Endothelial cell of umbilical vein (primary cell): Measurements from ENCODE around the gene ERBB4. TPM values are rescaled to one million over a fixed set of nuclear protein-coding genes. Genes with fewer than 3 reads are reported as not detected.
A peak's percentile ranks its signal among the peaks of the same experiment; 100 is the strongest.

Experiments
- BruUV-seq: library from RNA; stranded (reverse); fragments of 400-500 nt; replicated peaks from 2 replicates; lab custom pipeline; 2021; lab: Mats Ljungman, UMichigan
- CTCF ChIA-PET: fragments of 300-600, 350-600 bp; sonication (Branson Sonifier 250); formaldehyde crosslinking; loops from one replicate; lab custom pipeline; 2021; ENCODE audit warnings: antibody characterized with exemption, inconsistent platforms; lab: Charles Lee
- POLR2A ChIA-PET: fragments of 300-600, 350-600 bp; sonication (Branson Sonifier 250); formaldehyde crosslinking; loops from one replicate; lab custom pipeline; 2021; ENCODE audit warnings: antibody characterized with exemption, inconsistent platforms; lab: Charles Lee
- DNase-seq: peaks from one replicate; pipeline ENCODE4 v3.0.0-alpha.2; 2011; ENCODE audit warnings: low read depth, low spot score
- FAIRE-seq: peaks from 2 replicates; lab custom pipeline; 2011; peaks lifted over from hg19 to GRCh38; lab: Jason Lieb, UNC
- H2AFZ ChIP-seq: 2 replicates; pipeline ENCODE4 v1.6.0; 2012; ENCODE audit warnings: low read depth, low read length, control low read depth, inconsistent platforms
- H3K27ac ChIP-seq: 2 replicates; pipeline ENCODE4 v1.5.1; 2011; ENCODE audit warnings: low read depth, mild to moderate bottlenecking, control low read depth, low read length, moderate library complexity; ENCODE audit not compliant: insufficient read depth
- H3K27me3 ChIP-seq, 2 experiments: 2 replicates each; pipeline versions ENCODE4 v1.6.0 to v1.6.1; 2011; ENCODE audit warnings: low read length in 2 of 2, mixed read lengths in 1 of 2; ENCODE audit not compliant: control insufficient read depth in 2 of 2, insufficient read depth in 2 of 2
- H3K36me3 ChIP-seq, 2 experiments: 2 replicates in 1 of 2; 3 replicates in 1 of 2; pipeline ENCODE4 v1.5.1; 2011; ENCODE audit warnings: low read length in 2 of 2, mild to moderate bottlenecking in 1 of 2, moderate library complexity in 1 of 2; ENCODE audit not compliant: control insufficient read depth in 2 of 2, insufficient read depth in 2 of 2; ENCODE audit errors: extremely low read depth in 1 of 2
- H3K4me1 ChIP-seq: 3 replicates; pipeline ENCODE4 v1.5.1; 2011; ENCODE audit warnings: mild to moderate bottlenecking, low read length; ENCODE audit not compliant: control insufficient read depth, insufficient read depth; ENCODE audit errors: extremely low read depth
- H3K4me2 ChIP-seq: 2 replicates; pipeline ENCODE4 v1.6.1; 2011; ENCODE audit warnings: low read length, control low read depth, mixed read lengths; ENCODE audit not compliant: insufficient read depth
- H3K4me3 ChIP-seq, 3 experiments: fragments of 200-600 bp in 1 of 3; sonication (generic), shearing (Covaris generic) in 1 of 3; replicated peaks in 1 of 3; 2 replicates each; pipeline ENCODE4 v1.5.1; 2011 to 2016; ENCODE audit warnings: control low read depth in 3 of 3, low read length in 3 of 3, mild to moderate bottlenecking in 2 of 3, inconsistent platforms in 1 of 3, low read depth in 1 of 3, moderate library complexity in 1 of 3; ENCODE audit not compliant: insufficient read depth in 1 of 3
- H3K79me2 ChIP-seq: 2 replicates; pipeline ENCODE4 v1.6.0; 2012; ENCODE audit warnings: low read length, inconsistent platforms; ENCODE audit not compliant: control insufficient read depth, insufficient read depth
- H3K9ac ChIP-seq: replicated peaks from 2 replicates; pipeline ENCODE3; 2011; ENCODE audit warnings: low read length, control low read depth; ENCODE audit not compliant: insufficient read depth; ENCODE audit errors: extremely low read depth
- H3K9me1 ChIP-seq: replicated peaks from 3 replicates; pipeline ENCODE4 v1.6.0; 2011; ENCODE audit warnings: mild to moderate bottlenecking, low read length; ENCODE audit not compliant: control insufficient read depth, insufficient read depth; ENCODE audit errors: extremely low read depth
- H3K9me3 ChIP-seq: replicated peaks from 2 replicates; pipeline ENCODE4 v1.5.1; 2012; ENCODE audit warnings: low read length, inconsistent platforms; ENCODE audit not compliant: control insufficient read depth, insufficient read depth
- H4K20me1 ChIP-seq: replicated peaks from 2 replicates; pipeline ENCODE3; 2011; ENCODE audit warnings: mild to moderate bottlenecking, low read length; ENCODE audit not compliant: control insufficient read depth, insufficient read depth; ENCODE audit errors: extremely low read depth
- CTCF ChIP-seq, 2 donors: IDR thresholded peaks; 1 replicate in 1 of 2; 2 replicates in 1 of 2; pipeline ENCODE4 v1.5.1; 2011; ENCODE audit warnings: low read length in 2 of 2, mild to moderate bottlenecking in 2 of 2, moderate library complexity in 2 of 2, control low read depth in 1 of 2, inconsistent platforms in 1 of 2, low read depth in 1 of 2; ENCODE audit not compliant: insufficient read depth in 1 of 2; ENCODE audit errors: extremely low read depth in 1 of 2
- EZH2 ChIP-seq: IDR thresholded peaks from 2 replicates; pipeline ENCODE4 v1.6.1; 2012; ENCODE audit warnings: borderline replicate concordance, low read depth, mild to moderate bottlenecking, moderate library complexity, low read length, inconsistent platforms; ENCODE audit not compliant: severe bottlenecking
- FOS ChIP-seq: IDR thresholded peaks from 2 replicates; pipeline ENCODE4 v1.6.1; 2011; ENCODE audit warnings: mild to moderate bottlenecking, low read length, moderate library complexity, borderline replicate concordance; ENCODE audit not compliant: insufficient read depth
- GATA2 ChIP-seq: IDR thresholded peaks from 2 replicates; pipeline ENCODE4 v1.7.0; 2011; ENCODE audit warnings: low read depth, mild to moderate bottlenecking, moderate library complexity, mixed read lengths, low read length; ENCODE audit not compliant: insufficient read length, insufficient read depth
- JUN ChIP-seq: IDR thresholded peaks from 2 replicates; pipeline ENCODE4 v1.6.1; 2011; ENCODE audit warnings: borderline replicate concordance, low read depth; ENCODE audit not compliant: insufficient read length, insufficient read depth
- MYC ChIP-seq: IDR thresholded peaks from one replicate; pipeline ENCODE4 v1.6.1; 2011; ENCODE audit warnings: mild to moderate bottlenecking, low read depth, low read length
- POLR2A ChIP-seq: IDR thresholded peaks from 2 replicates; pipeline ENCODE4 v1.6.1; 2012; ENCODE audit warnings: low read depth, mild to moderate bottlenecking, control low read depth, low read length
- POLR2AphosphoS5 ChIP-seq: IDR thresholded peaks from 2 replicates; pipeline ENCODE4 v1.6.1; 2012; ENCODE audit warnings: low read depth, mild to moderate bottlenecking, control low read depth, low read length, moderate library complexity; ENCODE audit not compliant: insufficient read depth
- dilution Hi-C: fragments of 300-500 bp; cut with MboI; formaldehyde crosslinking; loops from one replicate; pipeline ENCODE4 v1.15.0; 2019; ENCODE audit warnings: low sequenced_read_pairs; ENCODE audit not compliant: extremely low pct_ligation_motif_present
- intact Hi-C: fragments of 100-400 bp; cut with micrococcal nuclease; formaldehyde crosslinking; loops from one replicate; pipeline ENCODE4 v1.10.0; 2022
- polyA plus RNA-seq, 4 experiments: library from polyadenylated mRNA; depleted of rRNA in 3 of 4; stranded (reverse) in 3 of 4; unstranded in 1 of 4; fragments of >200 nt; gene quantifications; 2 replicates each; pipeline versions ENCODE4 v1.2.1 to v1.2.3, GENCODE V29; 2011 to 2012; ENCODE audit warnings: missing spikeins in 1 of 4
- total RNA-seq: library from RNA; stranded (reverse); gene quantifications from 2 replicates; pipeline ENCODE4 v1.2.3, GENCODE V29; 2021
- TF ChIP-seq, protein P1 (sequence below): IDR thresholded peaks from 2 replicates; pipeline ENCODE4 v1.6.1; 2011; ENCODE audit not compliant: insufficient read depth, insufficient read length

Gene ERBB4
- total and polyA plus RNA-seq, 2 donors (not counting 3 experiments of a cell fraction or from before 2014, with no cell fraction given) = 0.01 to 0.27 TPM

- Histone ChIP-seq H3K27ac (no peak overlapping the region), H3K4me2 (peak overlapping the region; percentile 60), H2AFZ (peak overlapping the region; percentile 97), H3K4me1 (peaks cover 18% of the 10 kb centered on the region), H3K9me1 (no peaks in the 10 kb centered on the region), H3K79me2 (no peaks in the 10 kb centered on the region), H3K4me3 (peak overlapping the region; percentile 39 to 88 (median 86)), H3K9me3 (no peaks in the 10 kb centered on the region), H4K20me1 (no peaks in the 10 kb centered on the region), H3K27me3 (peaks cover 14 to 31% of the 10 kb centered on the region in 2 experiments), H3K9ac (no peak overlapping the region), H3K36me3 (no peaks in the 10 kb centered on the region)
- ChIA-PET POLR2A (no interaction called here), CTCF (interaction anchor here (1.5 to 2.3 kb wide), 2 partner anchors 659 to 792 kb away, joined by 8 to 12 read pairs; no protein-coding TSS in a partner anchor)
- intact Hi-C loops = loop anchor here (5.0 kb wide), 3 partner anchors 176 to 661 kb away; no protein-coding TSS in a partner anchor
- dilution Hi-C loops = no loop called here
- TF ChIP-seq GATA2 = no peak
- TF ChIP-seq CTCF (IDR thresholded peaks at IDR 0.05; ENCODE audit: extremely low read depth in 1 of 2, insufficient read depth in 1 of 2, low read depth in 1 of 2, low read length in 2 of 2) = peak in 1 of 2 donors; percentile 2
- TF ChIP-seq EZH2 = peak; percentile 50
- TF ChIP-seq FOS = no peak
- TF ChIP-seq POLR2A = no peak
- TF ChIP-seq MYC = no peak
- no peak for TF ChIP-seq JUN
- no peak for TF ChIP-seq POLR2AphosphoS5
- TF ChIP-seq, protein P1, sequence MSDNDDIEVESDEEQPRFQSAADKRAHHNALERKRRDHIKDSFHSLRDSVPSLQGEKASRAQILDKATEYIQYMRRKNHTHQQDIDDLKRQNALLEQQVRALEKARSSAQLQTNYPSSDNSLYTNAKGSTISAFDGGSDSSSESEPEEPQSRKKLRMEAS = no peak
- DNase-seq (peak; percentile 10), FAIRE-seq (no peak)
- no TSS peak for BruUV-seq
Observed at GRCh38 chr2:212537726-212538304, 787 bp downstream of the ERBB4 start.
